HG03135 (cell line): ENCODE measurements around the gene PLAC1.

ENCODE experiments used
- ATAC-seq: cut with Tn5 transposase; IDR thresholded peaks from one replicate; pipeline ENCODE4 v1.9.1; 2021; ENCODE audit warnings: mild to moderate bottlenecking, moderate library complexity; ENCODE audit not compliant: unreplicated experiment

The PLAC1 gene

DNA sequence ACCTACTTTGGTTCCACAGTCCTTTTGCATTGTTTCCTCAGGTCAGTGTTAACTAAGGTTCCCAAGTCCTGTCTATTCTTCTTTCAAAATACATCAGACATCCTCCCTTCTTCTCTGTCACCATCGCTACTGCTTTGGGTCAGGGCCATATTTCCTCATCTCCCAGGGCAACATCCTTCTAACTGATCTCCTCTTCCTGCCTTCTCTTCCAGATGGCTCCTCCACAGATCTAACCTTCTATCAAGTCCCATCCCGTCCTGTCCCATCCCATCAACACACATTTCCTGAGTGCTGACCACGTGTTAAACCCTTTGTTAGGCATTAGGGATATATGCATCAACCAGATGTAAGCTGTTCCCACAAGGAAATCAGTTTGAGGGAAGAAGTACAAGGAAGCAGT lies 25.9 kb downstream of the PLAC1 start:
- no peak for ATAC-seq

DNA sequence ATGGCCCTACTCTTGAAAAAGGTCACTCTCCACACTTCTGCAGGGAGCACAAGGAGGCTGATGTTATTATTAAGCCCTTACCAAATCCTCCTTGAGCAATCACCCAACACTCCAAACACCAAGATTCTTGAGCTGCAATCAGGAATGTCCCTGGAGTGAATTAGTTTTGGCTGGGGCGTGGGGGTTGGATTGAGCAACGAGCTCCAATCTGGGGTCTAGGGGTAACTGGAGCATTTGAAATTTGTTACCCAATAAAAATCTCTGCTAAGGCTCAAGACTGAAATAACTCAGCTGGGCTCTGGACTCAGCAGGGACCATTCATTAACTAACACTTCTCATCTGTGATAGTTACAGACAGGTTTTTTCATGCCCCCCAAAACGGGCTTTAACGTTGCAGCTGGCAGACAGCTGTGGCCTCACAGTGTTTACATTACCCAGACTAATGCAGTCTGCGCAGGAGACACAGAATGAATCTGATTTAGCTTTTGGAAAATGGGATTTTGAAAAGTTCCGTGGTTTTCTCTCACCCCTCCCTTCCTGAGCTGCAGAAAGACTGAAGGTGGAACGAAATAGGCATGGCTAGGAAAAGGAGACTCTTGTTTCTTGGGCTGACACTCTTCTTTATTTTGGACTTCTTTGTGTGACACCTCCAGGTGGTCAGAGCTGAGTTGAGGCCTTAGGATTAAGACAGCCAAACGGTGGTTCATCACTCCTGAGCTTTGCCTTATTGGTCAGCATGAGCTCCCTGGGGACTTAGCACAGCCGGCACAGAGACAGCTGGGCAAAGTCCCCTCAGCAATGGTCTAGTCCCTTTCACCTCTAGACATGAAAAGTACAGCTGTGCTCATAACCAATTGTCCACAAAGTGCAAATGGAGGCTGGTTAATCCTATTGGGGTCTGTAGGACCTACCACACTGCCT lies 26.6 kb downstream of the PLAC1 start:
- ATAC-seq, result no peak

DNA sequence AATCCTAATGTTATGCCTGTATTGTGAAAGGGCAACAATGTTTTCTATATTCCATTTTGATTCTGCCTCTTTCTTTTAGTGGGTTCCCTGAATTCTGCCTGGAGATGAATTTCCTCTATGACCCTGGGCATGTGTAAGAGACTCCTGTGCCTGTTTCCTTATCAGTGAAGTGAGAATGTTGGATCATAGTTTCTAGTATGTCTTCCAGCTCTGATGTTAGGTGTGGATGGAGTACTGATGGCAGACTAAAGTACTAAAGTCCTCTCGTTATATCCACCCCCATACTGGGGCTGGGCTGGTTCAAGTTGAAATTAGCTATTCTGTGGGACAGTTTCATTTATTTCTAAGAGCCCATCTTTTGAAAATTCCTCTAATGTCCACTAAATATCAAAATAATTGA lies 29.6 kb downstream of the PLAC1 start:
- ATAC-seq, result no peak

DNA sequence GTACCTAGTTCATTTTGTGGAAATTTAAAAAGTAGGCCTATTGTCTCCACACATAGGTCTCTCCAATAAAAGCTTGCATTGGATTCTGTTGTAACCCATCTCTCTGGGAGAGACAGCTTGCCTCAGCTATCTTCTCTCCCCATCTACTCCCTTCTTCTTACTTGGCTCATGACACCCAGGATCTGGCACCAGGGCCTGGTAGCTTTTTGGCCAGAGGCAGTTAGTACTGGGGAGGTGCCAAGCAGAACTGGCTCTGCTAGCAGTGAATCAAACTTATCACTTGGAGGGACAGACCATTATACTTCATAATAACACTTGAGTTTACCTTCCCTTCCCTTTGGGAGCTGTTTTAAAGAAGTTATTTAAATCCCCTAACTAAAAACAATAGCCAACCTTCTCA lies 31.8 kb downstream of the PLAC1 start:
- no peak for ATAC-seq

DNA sequence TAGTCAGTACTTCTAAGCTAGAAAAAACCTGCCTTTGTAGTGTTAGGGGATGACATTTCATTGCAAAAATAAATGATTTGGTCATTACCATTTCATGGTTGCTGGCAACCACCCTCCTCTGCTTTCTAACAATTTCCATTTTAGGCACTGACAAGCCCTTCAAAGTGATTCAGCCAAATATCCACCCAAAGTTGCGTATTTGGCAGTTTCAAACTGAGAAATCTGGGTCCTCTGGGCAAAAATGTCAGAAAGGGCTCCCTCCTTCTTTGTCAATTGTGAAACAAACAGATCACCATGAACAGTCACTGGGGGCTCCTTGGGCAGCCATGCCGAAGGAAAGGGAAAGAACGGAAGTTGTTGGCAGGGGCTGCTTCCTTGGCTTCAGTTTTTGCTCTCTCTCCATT lies 33.0 kb downstream of the PLAC1 start:
- ATAC-seq, result no peak

DNA sequence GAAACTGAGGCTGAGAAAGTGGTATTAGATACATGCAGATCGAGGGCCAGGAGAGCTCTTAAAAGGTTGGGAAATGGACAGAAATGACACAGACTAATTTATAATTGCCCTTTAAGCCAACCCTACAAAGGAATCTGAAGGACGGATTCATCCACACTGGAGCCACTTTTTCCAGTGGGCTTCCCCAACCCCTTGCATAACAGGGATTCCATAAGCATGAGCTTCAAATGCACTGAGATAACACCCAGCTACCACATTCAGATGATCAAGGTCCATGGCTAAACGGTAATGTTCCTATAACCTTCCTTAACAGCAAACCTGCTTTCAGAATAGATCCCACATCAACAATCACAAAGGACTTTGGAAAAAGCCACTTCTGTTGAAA lies 34.2 kb downstream of the PLAC1 start:
- no peak for ATAC-seq

DNA sequence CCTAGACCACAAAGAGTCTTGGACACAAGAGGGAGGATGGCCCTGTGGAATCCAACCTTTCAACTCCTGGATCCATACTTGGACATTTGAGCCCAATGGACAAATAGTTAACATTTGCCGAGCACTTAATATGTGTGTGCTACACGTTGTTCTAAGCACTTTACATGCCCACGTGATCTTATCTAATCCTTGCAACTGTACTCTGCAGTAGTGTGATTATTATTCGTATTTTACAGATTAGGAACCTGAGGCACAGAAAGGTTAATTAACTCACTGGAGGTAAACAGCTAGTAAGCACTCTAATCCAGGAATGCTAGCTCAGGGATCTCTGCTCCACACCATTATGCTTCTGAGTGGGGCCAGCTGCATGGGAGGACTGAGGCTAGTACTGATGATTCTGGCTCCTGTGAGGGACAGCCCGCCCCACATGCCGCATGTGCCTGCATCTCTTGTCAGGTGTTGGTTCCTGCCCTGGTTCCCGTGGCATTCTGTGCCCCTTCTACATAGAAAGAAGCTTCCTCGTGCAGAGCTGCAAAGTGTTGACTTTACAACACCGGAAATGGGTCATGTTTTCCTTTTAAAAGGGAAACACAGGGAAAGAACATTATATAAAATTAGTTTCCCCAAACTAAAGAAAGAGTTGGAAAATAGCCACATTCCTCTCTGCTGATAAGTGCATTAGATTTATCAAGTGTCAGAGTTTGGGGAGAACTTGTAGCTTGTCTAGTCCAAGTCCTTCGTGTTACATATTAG lies 34.8 kb downstream of the PLAC1 start:
- no peak for ATAC-seq

DNA sequence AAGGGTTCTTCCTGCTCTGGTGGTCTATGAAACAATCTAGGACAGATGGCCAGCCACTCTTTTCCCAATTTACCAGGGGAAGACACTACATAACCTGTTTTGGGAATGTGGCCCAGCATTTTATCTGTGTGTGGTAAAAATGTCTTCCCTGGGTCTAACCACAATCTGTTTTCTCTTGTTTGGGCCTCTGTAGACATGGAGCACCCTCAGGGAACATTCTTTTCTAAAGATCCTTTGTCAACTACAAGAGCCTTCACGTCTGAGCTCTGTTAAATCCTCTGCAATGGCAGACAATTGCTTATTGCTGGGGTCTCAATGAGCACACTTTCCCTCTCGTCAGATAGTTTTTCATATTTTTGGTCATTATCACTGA lies 35.5 kb downstream of the PLAC1 start:
- no peak for ATAC-seq

DNA sequence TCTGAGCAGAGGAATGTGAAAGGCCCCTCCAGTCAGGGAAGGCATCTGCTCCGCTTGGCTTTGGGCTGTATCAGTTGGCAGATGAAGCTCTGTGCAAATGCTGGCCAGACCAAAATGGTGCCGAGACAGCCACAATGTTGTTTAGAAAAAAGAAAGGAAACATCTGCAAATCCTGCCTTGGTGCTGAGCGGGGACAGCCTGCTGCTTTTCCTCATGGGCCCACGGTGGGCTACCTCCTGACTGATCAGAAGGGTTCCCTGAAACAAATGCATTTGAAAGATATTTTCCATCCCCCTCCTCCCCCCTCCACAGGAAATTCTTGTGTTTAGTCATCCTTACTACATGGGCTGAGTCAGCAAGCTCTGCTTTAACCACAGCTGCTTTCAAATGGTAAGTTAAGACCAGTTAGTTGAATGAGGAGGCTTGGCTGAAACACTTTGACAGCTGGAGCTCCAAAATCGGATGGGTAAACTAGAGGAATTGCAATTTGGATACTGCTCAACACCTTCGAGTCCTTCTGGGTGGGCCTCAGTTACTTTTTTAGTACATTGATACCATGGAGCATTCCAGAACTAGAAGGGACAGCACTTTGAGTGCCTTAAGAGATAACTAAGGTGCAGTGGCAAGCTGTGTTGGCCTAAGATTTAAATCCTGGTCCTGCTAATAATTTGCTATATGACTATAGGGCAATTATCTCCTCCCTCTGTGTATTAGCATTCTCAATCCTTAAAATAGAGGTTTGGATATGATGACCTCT lies 36.0 kb downstream of the PLAC1 start:
- peak; percentile 81 for ATAC-seq

DNA sequence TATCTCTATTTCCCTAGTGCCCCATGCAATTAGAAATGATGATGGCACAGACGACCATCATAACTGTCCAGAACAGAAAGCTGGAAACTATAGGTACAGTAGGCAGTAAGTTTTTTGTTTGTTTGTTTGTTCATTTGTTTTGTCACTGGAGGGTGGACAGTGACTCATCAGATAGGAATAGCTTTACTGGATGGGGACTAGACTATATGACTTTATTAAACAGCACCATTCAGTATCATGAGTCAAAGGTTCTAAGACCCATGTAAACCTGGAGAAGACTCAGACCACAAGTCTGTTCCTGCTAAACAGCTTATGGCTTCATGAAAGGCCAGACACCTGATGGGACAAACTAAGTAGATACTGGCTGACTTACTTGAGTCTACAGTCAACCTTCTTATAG lies 38.4 kb downstream of the PLAC1 start:
- ATAC-seq, result no peak

DNA sequence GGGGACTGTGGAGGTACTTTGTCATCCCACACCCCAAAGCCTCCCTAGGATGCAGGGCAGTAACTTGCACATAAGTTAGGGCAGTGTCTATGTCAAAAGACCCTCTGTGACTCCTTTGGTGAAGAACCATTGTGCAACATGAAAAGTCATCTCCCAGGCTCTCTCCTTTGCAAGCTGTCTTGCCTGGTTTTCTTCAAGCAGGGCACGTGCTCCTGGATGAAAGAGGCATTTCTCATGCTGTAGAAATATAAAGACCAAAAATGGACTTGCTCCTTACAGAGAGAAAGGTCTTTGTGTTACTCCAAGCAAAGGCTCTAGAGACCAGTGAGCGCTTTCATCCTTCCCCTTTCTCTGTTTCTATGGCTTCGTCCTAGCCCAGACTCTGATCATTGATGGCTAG lies 44.9 kb downstream of the PLAC1 start:
- ATAC-seq, result no peak

DNA sequence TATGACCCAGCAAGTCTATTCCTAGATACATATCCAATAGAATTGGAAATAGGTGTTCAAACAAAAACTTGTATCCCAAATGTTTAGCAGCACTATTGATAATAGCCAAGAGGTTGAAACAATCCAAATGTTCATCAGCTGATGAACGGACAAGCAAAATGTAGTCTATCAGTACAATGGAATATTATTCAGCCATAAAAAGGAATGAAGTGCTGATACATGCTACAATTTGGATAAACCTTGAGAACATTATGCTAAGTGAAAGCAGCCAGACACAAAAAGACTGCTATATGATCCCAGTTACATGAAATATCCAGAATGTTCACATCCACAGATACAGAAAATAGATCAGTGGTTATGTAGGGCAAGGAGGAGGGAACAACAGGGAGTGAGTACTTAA lies 50.1 kb downstream of the PLAC1 start:
- ATAC-seq, result no peak

DNA sequence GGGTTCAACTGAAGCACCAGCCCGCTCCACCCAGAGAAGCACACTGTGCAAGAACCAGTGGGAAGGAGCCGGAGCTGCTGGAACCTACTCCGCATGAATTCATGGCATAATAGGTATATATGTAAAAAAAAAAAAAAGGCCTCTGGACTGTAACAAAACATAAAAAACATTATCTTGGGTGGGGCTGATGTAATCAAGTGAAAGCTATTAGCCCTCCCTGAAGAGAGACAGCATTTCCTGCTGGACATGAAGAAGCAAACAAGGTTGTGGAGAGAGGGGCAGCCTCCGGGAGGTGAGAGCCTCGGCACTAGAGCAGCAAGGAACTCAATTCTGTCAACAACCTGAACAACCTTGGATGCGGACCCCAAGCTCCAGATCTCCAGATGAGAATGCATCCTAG lies 50.7 kb downstream of the PLAC1 start:
- no peak for ATAC-seq

DNA sequence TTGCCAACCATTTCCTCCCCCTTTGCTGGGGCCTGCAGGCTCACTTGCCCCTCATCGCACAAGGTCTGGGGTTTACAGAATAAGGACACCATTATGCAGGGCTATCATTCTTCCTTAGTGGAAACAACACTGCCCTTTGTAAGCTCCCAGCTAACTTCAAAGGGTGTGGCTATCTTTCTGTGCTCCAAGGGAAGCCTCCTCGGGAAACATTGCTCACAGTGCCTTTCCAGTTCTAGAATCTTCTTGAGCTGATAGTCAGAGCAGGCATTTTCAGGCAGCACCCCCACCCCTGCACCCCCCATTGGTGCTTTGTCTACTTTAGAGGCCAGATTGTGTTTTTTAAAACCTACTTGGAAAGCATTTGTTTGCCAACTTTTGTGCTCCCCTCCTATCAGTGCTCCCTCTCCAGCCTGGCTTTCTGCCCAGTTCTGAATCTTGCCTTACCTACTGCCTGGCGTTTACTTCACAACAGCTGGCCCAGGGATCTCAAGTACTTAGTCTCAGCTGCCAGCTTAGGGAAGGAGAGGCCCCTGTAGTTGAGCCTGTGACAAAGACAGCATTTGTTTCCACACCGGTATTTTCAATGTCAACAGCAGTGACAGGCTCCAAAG lies 53.5 kb downstream of the PLAC1 start:
- ATAC-seq, result no peak

DNA sequence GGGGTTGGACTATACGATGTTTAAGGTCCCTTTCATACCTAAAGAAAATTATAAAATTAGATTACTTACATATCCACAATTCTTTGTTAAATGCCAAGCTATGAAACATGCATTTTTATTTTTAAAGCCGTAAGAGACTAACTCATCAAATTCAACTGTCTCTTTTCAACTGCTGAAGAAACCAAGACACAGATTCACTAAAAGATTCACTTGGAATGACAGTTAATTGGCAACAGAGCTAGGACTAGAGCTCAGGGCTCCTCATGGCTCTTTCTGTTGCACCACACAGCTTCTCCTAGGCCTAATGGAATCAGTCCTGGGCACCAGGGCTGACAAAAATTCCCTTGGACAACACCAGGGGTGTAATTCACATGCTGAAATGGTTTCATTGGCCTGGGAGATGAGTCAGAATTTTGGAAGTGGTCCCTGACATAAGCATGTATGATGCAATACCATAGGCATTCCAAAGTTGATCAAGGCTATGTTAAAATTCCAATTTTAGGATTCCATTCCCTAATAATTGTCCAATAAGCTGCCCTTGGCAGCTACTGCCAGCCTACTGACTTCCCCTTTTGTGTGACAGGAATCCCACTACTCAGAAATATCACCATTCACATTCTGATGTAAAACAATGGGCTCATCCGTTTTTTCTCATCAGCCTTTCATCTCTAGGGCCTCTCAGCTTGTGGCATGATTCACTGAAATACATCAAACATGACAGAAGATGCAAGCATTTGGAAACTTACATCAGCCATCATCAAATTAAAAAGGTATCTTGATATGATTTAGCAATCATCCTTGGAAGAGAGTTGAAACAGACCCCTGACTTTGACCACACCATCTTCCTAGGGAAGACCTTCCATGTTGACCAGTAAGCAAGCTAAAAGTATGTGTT lies 54.2 kb downstream of the PLAC1 start:
- ATAC-seq, result no peak

DNA sequence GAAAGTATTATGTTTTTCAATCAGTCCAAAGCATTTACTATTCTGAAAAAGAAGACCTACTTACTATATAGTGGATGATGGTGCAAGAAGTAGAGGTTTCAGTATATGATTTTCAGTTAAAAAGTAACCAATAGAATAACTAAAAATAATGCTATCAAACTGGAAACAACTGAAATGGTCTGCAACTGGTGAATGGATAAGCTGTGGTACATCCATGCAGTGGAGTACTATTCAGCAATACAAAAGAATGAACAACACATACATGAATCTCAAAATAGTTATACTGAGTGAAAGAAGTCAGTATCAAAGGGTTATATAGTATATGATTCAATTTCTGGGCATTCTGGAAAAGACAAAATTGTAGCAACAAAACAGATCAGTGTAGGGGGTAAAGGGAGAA lies 55.9 kb downstream of the PLAC1 start:
- ATAC-seq, result no peak

DNA sequence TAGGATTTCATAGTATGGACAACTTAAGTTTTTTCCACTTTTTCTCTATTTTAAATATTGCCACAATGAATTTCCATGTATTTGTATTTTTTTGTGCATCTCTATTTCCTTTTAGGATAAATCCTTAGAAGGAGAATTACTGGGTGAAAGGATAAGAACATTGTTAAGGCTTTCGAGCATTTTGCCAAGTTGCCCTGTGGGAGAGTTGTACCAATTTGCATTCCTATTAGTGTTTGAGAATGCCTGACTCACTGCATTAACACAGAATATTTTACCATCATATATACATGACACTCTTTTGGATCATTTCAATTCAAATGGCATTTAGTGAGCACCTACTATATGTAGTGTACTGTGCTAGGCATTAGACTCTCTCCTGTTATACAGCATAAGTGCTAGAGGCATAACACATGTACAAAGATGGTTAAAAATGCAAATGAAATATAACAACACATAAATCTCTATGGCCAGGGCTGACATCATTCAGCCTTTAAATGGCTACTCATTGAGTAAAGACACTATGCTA lies 57.0 kb downstream of the PLAC1 start:
- ATAC-seq, result no peak

DNA sequence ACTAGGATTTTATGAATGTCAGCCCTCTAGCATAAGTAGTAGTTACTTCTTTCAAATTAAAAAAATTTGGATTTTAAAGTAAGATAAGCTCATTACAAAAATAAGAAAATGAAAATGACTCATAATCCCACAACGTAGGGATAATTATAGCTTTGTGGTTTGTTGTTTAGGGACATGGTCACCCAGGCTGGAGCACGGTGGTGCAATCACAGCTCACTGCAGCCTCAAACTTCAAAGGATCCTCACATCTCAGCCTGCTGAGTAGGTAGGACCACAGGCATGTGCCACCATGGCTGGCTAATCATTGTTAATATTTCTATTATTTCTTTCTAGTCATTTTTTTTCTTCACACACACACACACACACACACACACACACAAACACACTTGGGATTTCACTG lies 57.6 kb downstream of the PLAC1 start:
- no peak for ATAC-seq

DNA sequence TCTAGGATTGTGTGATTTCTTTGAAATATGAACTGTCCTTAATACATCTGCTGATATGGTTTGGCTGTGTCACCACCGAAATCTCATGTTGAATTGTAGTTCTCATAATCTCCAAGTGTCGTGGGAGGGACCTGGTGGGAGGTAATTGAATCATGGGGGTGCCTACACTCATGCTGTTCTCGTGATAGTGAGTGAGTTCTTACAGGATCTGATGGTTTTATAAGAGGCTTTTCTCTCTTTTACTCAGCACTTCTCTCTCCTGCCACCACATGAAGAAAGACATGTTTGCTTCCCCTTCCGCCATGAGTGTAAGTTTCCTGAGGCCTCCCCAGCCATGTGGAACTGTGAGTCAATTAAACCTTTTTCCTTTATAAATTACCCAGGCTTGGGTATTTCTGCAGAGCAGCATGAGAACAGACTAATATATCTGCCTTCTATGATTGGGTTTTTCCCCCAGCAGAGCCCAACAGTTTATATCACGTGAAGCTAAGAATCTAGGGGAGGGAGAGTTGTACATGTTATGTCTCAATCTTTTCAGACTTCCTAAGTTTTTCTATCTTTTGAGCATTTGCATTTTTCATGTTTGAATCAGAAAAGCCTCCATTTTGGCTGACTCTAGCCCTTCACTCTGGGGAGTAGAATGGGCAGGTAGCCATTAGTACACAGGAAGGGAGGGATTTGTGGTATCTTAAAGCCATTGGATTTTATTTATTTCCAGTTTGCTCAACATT lies 58.9 kb downstream of the PLAC1 start:
- ATAC-seq, result no peak
